Activated CD8-positive, alpha-beta memory T cell treated with anti-CD3 and anti-CD28 coated beads for 4 hours (primary cell): ENCODE results near the gene OTOP2.
A peak's percentile ranks its signal among the peaks of the same experiment; 100 is the strongest.
"Not testable (repeated sequence)": the region's sequence is repeated elsewhere in the genome, so short reads cannot be mapped to it uniquely, and the experiment has no call there.

ENCODE experiments used
- DNase-seq, 2 donors: peaks; one replicate each; pipeline ENCODE4 v3.0.0-alpha.2; 2020; ENCODE audit warnings: low read depth in 2 of 2

Gene OTOP2

GRCh38 chr17:74951680-74952421 lies 27.8 kb downstream of the OTOP2 start:
- no peak for DNase-seq

- DNase-seq = no peak
Observed at GRCh38 chr17:74952431-74953133, 28.5 kb downstream of the OTOP2 start.

GRCh38 chr17:74953134-74953687 lies 29.1 kb downstream of the OTOP2 start:
- no peak for DNase-seq

GRCh38 chr17:74954115-74954514 lies 30.0 kb downstream of the OTOP2 start:
- DNase-seq = no peak

- no peak for DNase-seq
Observed at GRCh38 chr17:74954665-74955421, 30.8 kb downstream of the OTOP2 start.

GRCh38 chr17:74956093-74956492 lies 32.0 kb downstream of the OTOP2 start:
- DNase-seq = no peak

GRCh38 chr17:74957935-74958740 lies 34.1 kb downstream of the OTOP2 start:
- peak; percentile 58 to 63 for DNase-seq

GRCh38 chr17:74959826-74960515 lies 35.9 kb downstream of the OTOP2 start:
- no peak for DNase-seq

- peak in 1 of 2 donors; percentile 17 for DNase-seq
Observed at GRCh38 chr17:74960570-74961342, 36.7 kb downstream of the OTOP2 start.

- peak; percentile 64 to 69 for DNase-seq
Observed at GRCh38 chr17:74961657-74962350, 37.7 kb downstream of the OTOP2 start.

- DNase-seq = no peak
Observed at GRCh38 chr17:74962622-74963394, 38.7 kb downstream of the OTOP2 start.

- DNase-seq = no peak
Observed at GRCh38 chr17:74963656-74964055, 39.6 kb downstream of the OTOP2 start.

- no peak for DNase-seq
Observed at GRCh38 chr17:74964246-74964761, 40.2 kb downstream of the OTOP2 start.

- DNase-seq = no peak
Observed at GRCh38 chr17:74964988-74965622, 41.0 kb downstream of the OTOP2 start.

GRCh38 chr17:74968361-74968780 lies 44.3 kb downstream of the OTOP2 start:
- DNase-seq = no peak

GRCh38 chr17:74969501-74969900 lies 45.4 kb downstream of the OTOP2 start:
- DNase-seq = not testable (repeated sequence)

GRCh38 chr17:74970395-74970794 lies 46.3 kb downstream of the OTOP2 start:
- no peak for DNase-seq
